Measurements from ENCODE around the gene GH1.
"Not testable (repeated sequence)": the region's sequence is repeated elsewhere in the genome, so short reads cannot be mapped to it uniquely, and the experiment has no call there.

GH1 gene

DNA sequence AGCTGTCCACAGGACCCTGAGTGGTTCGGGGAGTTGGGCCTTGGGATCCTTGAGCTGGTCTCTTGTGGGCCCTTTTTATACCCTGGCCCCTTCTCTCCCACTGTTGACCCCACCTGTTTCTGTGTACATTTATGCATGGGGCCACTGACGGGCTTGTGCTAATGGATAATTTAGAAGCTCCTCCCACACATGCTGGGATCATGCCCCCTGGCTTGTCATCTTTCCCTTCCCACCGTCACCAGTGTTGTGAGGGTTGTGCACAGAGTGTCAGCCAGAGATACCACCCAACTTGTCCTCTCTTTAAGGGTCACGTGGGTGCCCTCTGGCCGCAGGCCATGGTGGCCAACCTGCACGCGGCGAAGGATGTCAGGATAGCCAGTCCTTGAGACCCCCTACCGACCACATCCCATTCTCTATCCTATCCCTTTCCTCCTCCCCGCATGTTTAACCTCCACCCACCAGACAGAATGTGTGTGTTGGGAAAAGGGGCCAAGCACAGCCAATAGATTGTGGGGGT, at the start of gene GH1:
Gene GH1 (minus strand): TSS at position 51 of the 517 bp plus-strand sequence. CDS start 63 bp downstream, outside the sequence.
- DNase-seq = not testable (repeated sequence)

DNA sequence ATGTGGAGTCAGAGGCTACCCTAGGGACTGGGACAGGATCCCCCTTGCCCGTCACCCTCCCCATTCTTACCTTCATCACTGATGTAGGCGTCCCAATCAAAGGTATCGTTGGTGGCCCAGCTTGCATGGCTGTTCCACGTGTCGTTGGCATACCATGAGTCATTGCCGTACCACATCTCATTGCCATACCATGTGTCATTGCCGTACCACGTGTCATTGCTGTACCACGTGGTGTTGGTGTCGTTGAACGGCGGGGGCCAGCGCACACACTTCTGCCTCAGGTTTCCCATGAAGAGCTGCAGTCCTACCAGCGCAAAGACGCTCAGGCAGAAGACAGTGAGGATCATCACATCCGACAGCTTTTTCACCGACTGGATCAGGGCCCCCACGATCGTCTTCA, 49.3 kb upstream of the GH1 start:
- peak; percentile 15 for DNase-seq

DNA sequence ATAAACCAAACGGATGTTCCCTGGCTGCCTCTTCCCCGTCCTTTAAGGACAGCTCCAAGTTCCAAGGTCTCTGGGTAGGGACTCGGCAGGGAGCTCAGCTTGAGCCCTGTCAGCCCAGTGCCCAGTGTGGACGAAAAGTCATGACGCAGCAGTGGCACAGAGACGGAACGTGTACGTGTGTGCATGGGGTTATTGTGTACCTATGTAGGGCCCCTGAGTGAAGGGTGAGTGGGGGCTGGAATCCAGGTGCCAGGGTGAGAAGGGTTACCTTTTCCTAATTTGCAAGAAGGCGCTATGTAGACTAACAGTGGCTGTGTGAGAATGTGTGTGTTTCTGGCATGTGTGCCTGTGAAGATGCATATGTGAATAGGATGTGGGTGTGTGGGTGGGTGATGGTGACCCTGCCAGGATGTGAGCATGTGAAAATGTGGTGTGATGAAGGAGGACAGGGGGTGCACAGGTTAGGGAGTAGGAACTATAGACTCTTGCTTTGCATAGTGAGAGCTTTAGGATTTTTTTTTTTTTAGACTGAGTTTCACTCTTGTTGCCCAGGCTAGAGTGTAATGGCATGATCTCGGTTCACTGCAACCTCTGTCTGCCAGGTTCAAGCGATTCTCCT, 48.1 kb upstream of the GH1 start:
- no peak for DNase-seq

DNA sequence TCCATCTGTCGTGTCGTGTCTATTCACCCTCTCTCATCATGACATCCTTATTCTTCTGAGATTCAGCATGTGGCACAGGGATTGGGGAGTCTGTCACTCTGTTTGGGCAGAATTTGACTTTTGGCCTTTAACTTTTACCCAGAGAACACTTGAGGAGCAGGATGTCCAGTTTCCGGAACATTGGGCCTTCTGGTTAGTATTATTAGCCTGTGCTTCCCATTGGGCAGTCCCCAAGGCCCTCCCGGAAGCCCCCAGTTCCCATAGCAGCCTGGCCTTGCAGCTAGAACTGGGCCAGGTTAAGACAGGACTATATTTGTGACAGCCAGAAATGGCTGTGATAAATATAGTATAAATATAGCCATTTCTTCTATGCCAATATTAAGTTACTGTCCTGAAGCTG, 44.5 kb upstream of the GH1 start:
- no peak for DNase-seq

DNA sequence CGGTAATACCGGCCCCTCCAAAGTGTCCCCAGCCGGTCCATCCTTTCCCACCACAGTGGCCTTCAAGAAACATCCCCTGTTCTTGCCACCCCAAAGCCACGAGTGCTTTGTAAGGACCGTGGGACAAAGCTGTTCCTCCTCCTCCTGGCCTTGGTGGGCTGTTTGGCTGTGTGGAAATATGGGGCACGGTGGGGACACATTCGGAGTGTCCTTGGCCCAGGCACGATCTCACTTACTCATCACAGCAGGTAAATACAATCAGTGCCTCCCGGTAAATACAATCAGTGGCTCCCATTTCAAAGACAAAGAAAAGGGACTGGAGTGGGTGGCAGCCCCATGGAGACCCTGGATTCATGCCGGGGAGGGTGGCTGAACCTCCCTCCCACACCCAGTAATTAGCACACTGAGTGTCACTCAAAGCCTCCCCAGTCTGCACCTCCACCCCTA, 43.7 kb upstream of the GH1 start:
- no peak for DNase-seq

DNA sequence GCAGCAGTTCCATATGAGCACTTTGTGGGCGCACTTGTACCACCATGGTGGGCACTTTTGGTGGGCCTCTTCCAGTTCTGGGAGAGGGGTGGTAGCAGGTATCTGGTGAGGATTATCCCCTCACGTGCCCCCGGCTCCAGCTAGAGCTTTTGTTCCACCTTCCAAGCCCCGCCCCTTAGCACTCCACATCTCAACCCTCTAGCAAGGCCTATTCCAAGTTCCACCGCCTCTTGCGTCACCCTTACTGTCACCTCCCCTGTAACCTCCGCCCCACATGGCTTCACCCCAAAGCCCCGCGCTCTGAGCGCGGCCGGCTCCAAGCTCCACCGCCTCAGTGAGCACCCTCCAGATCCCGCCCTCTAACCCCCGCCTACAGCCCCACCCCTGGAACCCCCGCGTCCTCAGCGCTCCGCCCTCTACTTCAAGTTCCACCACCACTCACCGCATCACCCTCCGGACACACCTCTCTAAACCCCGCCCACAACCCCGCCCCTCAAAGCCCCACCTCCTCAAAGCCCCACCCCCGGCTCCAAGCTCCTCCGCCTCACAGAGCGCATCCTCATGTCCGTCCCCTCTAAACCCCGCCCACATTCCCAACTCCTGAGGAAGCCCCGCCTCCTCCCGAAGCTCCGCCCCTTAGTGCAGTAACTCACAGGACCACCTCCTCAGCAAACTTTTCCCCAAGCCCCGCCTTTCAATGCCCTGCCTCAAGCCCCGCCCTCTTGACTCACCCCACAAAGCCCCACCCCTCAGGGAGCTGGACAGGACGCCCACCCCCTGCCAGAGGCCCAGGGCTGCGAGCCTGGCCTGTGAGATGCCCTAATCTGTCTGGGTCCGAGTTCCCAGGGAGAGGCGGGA, 42.9 kb upstream of the GH1 start:
- peak; percentile 31 for DNase-seq

DNA sequence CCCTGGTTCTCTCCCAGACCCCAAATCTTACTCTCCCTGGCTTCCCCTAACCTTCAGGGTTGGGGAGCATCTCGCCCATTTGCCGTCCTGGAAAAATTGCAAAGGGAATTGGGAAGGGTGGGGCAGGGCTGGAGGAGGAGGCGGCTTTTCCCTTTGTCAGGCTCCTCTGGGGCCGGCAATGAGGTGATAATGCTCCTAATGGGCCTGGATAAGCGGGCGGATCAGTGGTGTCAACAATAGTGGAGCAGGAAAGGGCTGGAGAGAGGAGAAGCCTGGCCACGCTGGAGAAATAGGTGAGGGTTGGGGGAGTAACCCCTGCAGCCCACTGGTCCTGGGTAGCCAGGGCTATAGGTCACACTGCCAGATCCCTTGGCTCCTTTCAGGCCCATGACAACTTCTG, 41.8 kb upstream of the GH1 start:
- no peak for DNase-seq

DNA sequence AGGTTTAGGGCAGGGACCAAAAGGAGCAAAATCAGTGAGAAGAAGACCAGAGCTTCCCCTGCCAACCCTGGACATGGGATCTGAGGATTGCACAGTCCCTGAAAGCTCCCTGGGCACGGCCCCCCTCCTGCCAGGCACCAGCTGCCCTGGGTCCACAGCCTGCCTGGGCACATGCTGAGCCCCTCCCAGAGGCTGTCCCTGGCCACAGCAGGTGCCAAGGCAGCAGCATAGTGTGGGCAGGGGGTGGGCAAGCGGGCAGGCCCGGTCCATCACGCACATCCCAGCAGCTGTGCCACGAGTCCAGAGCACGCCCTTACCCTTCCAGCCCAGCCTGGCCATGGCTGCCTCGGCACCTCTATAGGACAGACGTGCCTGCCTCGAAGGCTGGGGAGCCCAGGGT, 41.4 kb upstream of the GH1 start:
- no peak for DNase-seq

DNA sequence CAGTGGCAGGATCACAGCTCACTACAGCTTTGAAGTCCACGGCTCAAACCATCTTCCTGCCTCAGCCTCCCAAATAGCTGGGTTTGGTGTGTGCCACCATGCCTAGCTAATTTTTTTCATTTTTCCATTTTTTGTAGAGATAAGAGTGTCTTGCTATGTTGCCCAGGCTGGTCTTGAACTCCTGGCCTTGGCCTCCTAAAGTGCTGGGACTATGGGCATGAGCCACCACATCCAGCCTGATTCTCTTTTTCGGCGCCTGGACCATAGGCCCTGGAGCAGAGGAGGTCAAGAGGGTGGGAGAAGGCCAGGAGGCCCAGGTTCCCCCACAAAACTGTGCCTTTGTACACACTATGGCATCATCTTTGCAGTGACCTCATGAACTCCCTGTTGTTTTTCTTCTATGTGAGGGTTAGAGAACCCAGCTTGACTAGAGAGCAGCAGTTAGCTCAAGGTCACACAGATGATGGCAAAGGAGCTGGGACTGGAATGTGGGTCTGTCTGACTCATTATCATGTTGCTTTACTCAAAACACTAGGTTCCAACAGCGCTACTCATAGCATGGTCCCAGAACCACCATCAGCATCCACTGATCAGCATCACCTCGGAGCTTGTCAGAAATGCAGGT, 37.8 kb upstream of the GH1 start:
- no peak for DNase-seq

DNA sequence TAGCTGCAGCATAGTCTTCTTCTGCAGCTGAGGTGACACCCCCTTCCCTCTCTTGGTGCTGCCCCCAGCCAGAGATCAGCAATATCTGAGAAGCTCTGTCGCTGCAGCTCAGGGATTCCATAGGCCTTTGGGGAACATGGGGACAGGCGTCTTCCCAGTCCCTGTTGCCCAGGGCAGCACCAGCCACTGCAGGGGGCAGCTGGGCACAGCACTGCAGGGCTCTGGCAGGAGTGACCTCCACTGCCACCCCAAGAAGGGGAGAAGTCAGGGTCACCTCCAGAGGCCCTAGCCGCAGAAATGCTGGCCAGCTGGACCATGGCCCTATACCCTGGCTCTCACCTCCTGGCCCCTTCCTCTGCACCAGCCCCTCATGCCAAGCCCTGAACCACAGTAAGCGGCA, 37.2 kb upstream of the GH1 start:
- DNase-seq = no peak

DNA sequence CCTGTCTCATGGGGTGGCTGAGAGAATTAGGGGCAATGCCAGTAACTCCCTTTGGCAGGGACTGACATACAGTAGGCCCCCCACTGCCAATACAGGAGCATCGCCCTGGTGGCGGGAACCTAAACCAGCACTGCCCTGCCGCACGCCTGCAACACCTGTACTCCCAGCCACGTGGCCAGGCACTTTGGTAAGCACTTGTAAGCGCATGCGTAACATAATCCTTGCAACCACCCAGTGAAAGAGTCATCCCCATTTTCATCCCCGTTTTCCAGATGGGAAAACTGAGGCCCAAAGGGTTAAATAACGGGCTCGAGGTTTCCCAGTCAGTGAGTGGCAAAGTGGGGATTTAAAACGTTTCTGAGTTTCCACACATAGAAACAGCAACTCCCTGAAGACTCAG, 36.6 kb upstream of the GH1 start:
- peak; percentile 17 for DNase-seq

DNA sequence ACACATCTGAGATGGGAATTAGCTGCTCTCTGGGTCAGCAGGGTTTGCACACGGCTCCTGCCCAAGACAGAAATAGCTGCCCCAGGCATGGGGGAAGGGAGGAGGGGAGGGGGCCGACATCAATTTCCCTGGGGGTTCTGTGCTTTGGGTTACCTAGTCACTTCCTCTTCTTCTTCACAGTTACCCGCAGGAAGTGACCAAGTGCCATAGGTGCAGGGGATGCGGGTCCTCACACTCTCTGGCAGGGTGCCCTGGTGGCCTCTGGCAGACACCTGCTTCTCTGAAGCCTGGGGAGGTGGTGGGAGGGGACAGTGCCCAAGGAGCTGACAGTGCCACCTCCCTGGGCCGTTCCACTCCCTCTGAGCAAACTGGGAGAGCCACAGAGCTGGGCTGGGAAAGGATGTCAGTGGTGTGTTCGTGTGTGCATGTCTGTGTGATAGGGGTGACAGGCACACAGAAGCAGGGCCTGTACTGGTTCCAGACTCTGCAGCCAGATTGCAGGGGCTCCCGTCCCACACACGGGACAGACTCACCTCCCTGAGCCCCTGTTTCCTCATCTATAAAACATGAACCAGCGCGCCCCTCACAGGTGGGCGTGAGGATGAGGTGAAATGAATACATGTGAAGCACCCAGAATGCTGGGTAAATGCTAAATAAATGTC, 35.9 kb upstream of the GH1 start:
- peak; percentile 59 for DNase-seq

DNA sequence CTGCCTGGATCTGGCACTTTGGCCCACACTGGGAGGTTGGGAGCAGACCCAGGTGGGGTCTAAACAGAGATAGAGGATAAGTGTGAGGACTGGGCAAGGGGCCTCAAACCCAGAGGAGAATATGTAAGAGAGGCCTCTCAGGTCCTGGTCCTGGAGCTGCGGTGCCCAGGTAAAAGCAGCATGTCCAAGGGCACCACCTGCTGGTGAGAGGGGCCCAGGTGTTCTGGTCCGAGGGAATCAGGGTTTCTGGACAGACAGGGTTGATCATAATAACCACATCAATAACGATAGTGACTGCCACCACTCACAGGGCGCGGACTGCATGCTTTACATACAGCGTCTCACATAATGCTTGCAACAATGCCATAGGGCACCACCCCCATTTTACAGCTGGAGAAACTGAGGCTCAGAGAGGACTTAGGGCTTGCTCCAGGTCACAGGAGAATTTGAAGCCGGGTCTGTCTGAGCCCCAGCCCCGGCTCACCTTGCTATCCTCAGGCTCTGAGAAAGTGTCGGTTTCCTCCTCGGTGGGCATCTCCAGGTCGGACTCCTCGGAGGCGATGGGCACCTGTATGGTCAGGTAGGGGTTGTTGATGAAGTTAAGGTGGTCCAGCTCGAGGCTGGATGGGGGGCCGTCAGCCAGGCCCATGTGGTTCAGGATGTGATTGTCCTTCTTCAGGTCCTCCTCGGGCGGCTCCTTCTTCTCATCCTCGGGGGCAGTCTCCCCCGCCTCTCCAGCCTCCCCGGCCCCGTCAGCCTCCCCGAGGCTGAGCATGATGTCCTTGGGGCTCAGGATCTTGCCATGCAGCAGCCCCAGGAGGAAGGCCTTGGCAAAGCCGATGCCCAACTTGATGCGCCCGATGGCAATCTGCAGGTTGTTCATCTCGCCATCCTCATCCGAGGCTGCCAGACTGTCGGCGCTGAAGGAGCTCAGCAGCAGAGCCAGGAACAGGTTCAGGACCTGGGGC, 32.6 kb upstream of the GH1 start:
- DNase-seq = peak; percentile 76

DNA sequence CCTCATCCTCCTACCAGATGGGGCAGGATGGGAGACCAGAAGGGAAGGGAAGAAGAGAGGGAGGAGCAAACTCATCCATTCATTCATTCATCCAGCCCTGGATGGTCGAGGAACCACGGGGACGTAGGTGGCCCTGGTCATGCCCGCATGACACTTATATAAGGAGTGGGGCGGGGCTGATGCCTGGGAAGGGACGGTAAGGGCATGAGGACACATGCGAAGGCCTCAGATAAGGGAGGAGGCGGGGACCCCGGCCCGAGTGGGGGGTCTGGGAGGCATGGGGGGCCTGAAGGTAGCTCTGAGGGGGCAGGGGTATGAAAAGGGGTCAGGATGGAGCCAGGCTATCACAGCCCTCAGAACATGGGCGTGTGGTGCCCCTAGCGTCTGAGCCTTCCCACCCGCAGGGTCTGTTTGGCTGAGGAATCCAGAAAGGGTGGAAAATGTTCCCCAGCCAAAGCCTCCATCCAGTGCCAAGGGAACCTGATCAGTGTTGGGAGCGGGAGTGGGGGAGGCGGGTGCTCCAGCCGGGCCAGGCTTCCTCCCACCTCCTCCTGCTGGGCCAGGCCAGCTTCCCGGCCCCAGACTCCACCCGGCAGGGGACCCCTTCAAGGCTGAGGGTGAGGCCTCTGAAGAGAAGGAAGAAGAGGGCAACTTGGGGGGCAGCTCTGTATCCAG, 31.1 kb upstream of the GH1 start:
- DNase-seq = no peak

DNA sequence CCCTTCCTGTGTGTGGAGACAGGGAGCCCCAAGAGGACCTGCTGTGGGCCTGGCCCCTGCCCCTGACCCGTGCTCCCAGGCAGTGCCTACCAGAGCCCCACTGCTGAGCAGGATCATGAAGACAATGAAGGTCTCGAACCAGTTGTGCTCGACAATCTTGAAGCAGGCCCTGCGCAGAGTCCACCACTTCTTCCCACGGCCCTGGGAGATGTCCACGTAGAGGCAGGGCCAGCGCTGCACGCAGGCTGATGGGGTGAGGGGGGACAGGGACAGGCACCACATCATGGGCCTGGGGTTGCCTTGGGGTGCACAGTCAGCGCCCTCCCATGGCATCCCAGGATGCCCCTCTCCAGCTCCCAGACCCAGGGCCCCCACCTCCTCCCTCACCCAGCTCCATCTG, 29.9 kb upstream of the GH1 start:
- DNase-seq = no peak

DNA sequence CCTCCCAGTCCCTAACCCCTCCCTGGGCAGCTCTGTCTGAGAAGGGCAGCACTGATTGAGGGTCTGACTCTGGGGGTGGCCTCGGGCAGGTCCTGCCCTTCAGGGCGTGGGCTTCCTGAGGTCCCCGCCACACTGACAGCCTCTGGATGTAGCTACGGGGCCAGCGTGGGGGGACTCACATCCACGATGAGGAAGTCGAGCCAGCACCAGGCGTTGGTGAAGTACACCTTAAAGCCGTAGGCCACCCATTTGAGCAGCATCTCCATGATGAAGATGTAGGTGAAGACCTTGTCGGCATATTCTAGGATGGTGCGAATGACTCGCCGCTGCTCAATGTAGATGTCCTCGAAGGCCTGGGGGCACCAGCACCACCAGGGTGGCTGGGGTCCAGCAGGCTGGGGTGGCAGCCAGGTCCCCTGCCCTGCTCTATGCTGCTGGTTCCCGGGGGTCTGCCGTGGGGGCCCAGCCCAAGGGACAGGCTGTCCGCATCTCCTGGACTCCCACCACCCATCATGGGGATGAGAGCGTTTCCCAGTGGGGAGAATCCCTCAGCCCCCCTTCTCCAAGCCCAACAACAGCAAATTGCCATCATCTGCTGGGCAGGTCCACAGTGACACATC, 29.2 kb upstream of the GH1 start:
- DNase-seq = no peak

DNA sequence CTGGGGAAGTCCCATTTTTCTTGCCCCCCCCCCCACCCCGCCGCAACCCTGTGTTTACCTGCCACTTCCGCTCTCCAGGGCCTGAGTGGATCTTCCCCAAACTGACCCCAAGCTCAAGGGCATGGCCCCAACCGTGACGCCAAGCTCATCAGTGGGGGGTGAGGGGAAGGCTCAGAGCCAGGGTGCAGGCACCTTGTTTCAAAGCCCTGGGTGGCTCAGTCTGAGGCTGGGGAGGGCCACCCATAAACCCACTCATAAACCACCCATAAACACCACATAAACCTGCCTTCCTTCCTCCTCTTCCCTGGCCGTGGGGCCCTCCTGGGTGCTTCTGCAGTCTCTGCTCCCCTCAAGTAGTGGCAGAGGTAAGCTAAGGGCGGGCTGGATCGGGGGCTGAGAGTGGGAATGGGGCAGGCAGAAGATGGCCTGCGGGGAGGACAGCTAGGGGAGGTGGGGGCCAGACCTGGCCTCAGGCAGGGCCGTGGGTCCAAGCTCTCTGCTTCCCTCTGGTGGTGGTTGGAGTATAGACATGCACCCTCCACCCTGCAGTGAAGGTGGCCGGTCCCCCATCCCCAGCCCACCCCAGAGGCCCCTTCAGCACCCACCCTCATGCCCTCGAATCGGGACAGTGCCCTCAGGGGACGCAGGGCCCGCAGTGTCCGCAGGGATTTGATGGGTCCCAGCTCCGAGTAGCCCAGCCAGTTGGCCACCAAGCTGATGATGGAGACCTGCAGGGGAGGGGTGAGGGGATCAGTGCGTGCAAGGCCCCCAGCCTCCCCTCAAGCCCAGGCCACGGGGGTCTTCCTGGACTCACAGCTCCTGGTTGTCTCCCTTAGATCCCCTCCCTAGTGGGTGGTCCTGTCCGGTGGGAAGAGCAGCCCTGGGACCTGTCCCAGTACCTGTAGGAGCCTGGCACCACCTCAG, 28.1 kb upstream of the GH1 start:
- peak; percentile 72 for DNase-seq

DNA sequence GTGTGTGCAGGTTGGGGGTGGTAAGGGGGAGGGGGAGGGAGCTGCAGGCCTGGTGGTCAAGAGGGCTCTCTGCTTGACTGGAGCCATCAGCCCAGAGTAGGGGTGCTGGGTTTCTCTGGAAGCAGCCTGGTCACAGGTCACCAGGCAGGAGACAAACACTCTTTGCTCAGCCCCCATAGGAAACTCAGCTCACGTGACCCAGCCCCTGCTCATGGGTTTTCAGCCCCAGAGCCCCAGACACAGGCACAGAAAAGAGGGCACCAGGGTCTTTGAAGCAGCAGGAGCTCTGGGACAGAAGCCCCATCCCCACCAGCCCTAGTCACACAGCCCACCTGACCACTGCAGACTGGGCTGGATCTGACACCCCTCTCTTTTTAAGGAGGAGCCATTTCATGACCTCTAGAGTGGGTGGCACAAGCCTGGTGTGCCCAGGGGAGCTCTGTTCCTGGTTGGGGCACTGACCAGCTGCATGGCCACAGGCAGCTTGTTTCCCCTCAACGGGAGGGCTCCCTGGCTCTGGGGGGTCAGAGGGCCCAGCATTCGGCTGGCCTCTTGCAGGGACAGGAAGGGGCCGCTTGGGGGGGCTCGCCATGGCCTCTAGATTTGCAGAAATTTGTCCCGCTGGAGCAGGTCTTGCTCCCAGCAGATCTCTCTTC, 27.3 kb upstream of the GH1 start:
- DNase-seq = no peak
